Endothelial cell of umbilical vein (primary cell): Measurements from ENCODE around the gene ASTE1. TPM values are rescaled to one million over a fixed set of nuclear protein-coding genes. Genes with fewer than 3 reads are reported as not detected.

Source experiments
- BruUV-seq: library from RNA; stranded (reverse); fragments of 400-500 nt; replicated peaks from 2 replicates; lab custom pipeline; 2021; lab: Mats Ljungman, UMichigan
- CTCF ChIA-PET: fragments of 300-600, 350-600 bp; sonication (Branson Sonifier 250); formaldehyde crosslinking; loops from one replicate; lab custom pipeline; 2021; ENCODE audit warnings: antibody characterized with exemption, inconsistent platforms; lab: Charles Lee
- POLR2A ChIA-PET: fragments of 300-600, 350-600 bp; sonication (Branson Sonifier 250); formaldehyde crosslinking; loops from one replicate; lab custom pipeline; 2021; ENCODE audit warnings: antibody characterized with exemption, inconsistent platforms; lab: Charles Lee
- DNase-seq: peaks from one replicate; pipeline ENCODE4 v3.0.0-alpha.2; 2011; ENCODE audit warnings: low read depth, low spot score
- FAIRE-seq: peaks from 2 replicates; lab custom pipeline; 2011; peaks lifted over from hg19 to GRCh38; lab: Jason Lieb, UNC
- H2AFZ ChIP-seq: 2 replicates; pipeline ENCODE4 v1.6.0; 2012; ENCODE audit warnings: low read depth, low read length, control low read depth, inconsistent platforms
- H3K27ac ChIP-seq: 2 replicates; pipeline ENCODE4 v1.5.1; 2011; ENCODE audit warnings: low read depth, mild to moderate bottlenecking, control low read depth, low read length, moderate library complexity; ENCODE audit not compliant: insufficient read depth
- H3K27me3 ChIP-seq, 2 experiments: 2 replicates each; pipeline versions ENCODE4 v1.6.0 to v1.6.1; 2011; ENCODE audit warnings: low read length in 2 of 2, mixed read lengths in 1 of 2; ENCODE audit not compliant: control insufficient read depth in 2 of 2, insufficient read depth in 2 of 2
- H3K36me3 ChIP-seq, 2 experiments: 2 replicates in 1 of 2; 3 replicates in 1 of 2; pipeline ENCODE4 v1.5.1; 2011; ENCODE audit warnings: low read length in 2 of 2, mild to moderate bottlenecking in 1 of 2, moderate library complexity in 1 of 2; ENCODE audit not compliant: control insufficient read depth in 2 of 2, insufficient read depth in 2 of 2; ENCODE audit errors: extremely low read depth in 1 of 2
- H3K4me1 ChIP-seq: 3 replicates; pipeline ENCODE4 v1.5.1; 2011; ENCODE audit warnings: mild to moderate bottlenecking, low read length; ENCODE audit not compliant: control insufficient read depth, insufficient read depth; ENCODE audit errors: extremely low read depth
- H3K4me2 ChIP-seq: 2 replicates; pipeline ENCODE4 v1.6.1; 2011; ENCODE audit warnings: low read length, control low read depth, mixed read lengths; ENCODE audit not compliant: insufficient read depth
- H3K4me3 ChIP-seq, 3 experiments: fragments of 200-600 bp in 1 of 3; sonication (generic), shearing (Covaris generic) in 1 of 3; replicated peaks in 1 of 3; 2 replicates each; pipeline ENCODE4 v1.5.1; 2011 to 2016; ENCODE audit warnings: control low read depth in 3 of 3, low read length in 3 of 3, mild to moderate bottlenecking in 2 of 3, inconsistent platforms in 1 of 3, low read depth in 1 of 3, moderate library complexity in 1 of 3; ENCODE audit not compliant: insufficient read depth in 1 of 3
- H3K79me2 ChIP-seq: 2 replicates; pipeline ENCODE4 v1.6.0; 2012; ENCODE audit warnings: low read length, inconsistent platforms; ENCODE audit not compliant: control insufficient read depth, insufficient read depth
- H3K9ac ChIP-seq: replicated peaks from 2 replicates; pipeline ENCODE3; 2011; ENCODE audit warnings: low read length, control low read depth; ENCODE audit not compliant: insufficient read depth; ENCODE audit errors: extremely low read depth
- H3K9me1 ChIP-seq: replicated peaks from 3 replicates; pipeline ENCODE4 v1.6.0; 2011; ENCODE audit warnings: mild to moderate bottlenecking, low read length; ENCODE audit not compliant: control insufficient read depth, insufficient read depth; ENCODE audit errors: extremely low read depth
- H3K9me3 ChIP-seq: replicated peaks from 2 replicates; pipeline ENCODE4 v1.5.1; 2012; ENCODE audit warnings: low read length, inconsistent platforms; ENCODE audit not compliant: control insufficient read depth, insufficient read depth
- H4K20me1 ChIP-seq: replicated peaks from 2 replicates; pipeline ENCODE3; 2011; ENCODE audit warnings: mild to moderate bottlenecking, low read length; ENCODE audit not compliant: control insufficient read depth, insufficient read depth; ENCODE audit errors: extremely low read depth
- CTCF ChIP-seq, 2 donors: IDR thresholded peaks; 1 replicate in 1 of 2; 2 replicates in 1 of 2; pipeline ENCODE4 v1.5.1; 2011; ENCODE audit warnings: low read length in 2 of 2, mild to moderate bottlenecking in 2 of 2, moderate library complexity in 2 of 2, control low read depth in 1 of 2, inconsistent platforms in 1 of 2, low read depth in 1 of 2; ENCODE audit not compliant: insufficient read depth in 1 of 2; ENCODE audit errors: extremely low read depth in 1 of 2
- EZH2 ChIP-seq: IDR thresholded peaks from 2 replicates; pipeline ENCODE4 v1.6.1; 2012; ENCODE audit warnings: borderline replicate concordance, low read depth, mild to moderate bottlenecking, moderate library complexity, low read length, inconsistent platforms; ENCODE audit not compliant: severe bottlenecking
- FOS ChIP-seq: IDR thresholded peaks from 2 replicates; pipeline ENCODE4 v1.6.1; 2011; ENCODE audit warnings: mild to moderate bottlenecking, low read length, moderate library complexity, borderline replicate concordance; ENCODE audit not compliant: insufficient read depth
- GATA2 ChIP-seq: IDR thresholded peaks from 2 replicates; pipeline ENCODE4 v1.7.0; 2011; ENCODE audit warnings: low read depth, mild to moderate bottlenecking, moderate library complexity, mixed read lengths, low read length; ENCODE audit not compliant: insufficient read length, insufficient read depth
- JUN ChIP-seq: IDR thresholded peaks from 2 replicates; pipeline ENCODE4 v1.6.1; 2011; ENCODE audit warnings: borderline replicate concordance, low read depth; ENCODE audit not compliant: insufficient read length, insufficient read depth
- MAX ChIP-seq: IDR thresholded peaks from 2 replicates; pipeline ENCODE4 v1.6.1; 2011; ENCODE audit not compliant: insufficient read depth, insufficient read length
- MYC ChIP-seq: IDR thresholded peaks from one replicate; pipeline ENCODE4 v1.6.1; 2011; ENCODE audit warnings: mild to moderate bottlenecking, low read depth, low read length
- POLR2A ChIP-seq: IDR thresholded peaks from 2 replicates; pipeline ENCODE4 v1.6.1; 2012; ENCODE audit warnings: low read depth, mild to moderate bottlenecking, control low read depth, low read length
- POLR2AphosphoS5 ChIP-seq: IDR thresholded peaks from 2 replicates; pipeline ENCODE4 v1.6.1; 2012; ENCODE audit warnings: low read depth, mild to moderate bottlenecking, control low read depth, low read length, moderate library complexity; ENCODE audit not compliant: insufficient read depth
- dilution Hi-C: fragments of 300-500 bp; cut with MboI; formaldehyde crosslinking; loops from one replicate; pipeline ENCODE4 v1.15.0; 2019; ENCODE audit warnings: low sequenced_read_pairs; ENCODE audit not compliant: extremely low pct_ligation_motif_present
- intact Hi-C: fragments of 100-400 bp; cut with micrococcal nuclease; formaldehyde crosslinking; loops from one replicate; pipeline ENCODE4 v1.10.0; 2022
- polyA plus RNA-seq, 4 experiments: library from polyadenylated mRNA; depleted of rRNA in 3 of 4; stranded (reverse) in 3 of 4; unstranded in 1 of 4; fragments of >200 nt; gene quantifications; 2 replicates each; pipeline versions ENCODE4 v1.2.1 to v1.2.3, GENCODE V29; 2011 to 2012; ENCODE audit warnings: missing spikeins in 1 of 4
- total RNA-seq: library from RNA; stranded (reverse); gene quantifications from 2 replicates; pipeline ENCODE4 v1.2.3, GENCODE V29; 2021

ASTE1 gene
- total and polyA plus RNA-seq, 2 donors (not counting 3 experiments of a cell fraction or from before 2014, with no cell fraction given) = 4.1 to 6.7 TPM

- intact Hi-C loops (no loop called here), dilution Hi-C loops (no loop called here)
- H3K4me2 ChIP-seq = no peak overlapping the region
- no peak overlapping the region for H3K27ac ChIP-seq
- H3K9me1 ChIP-seq = no peaks in the 10 kb centered on the region
- DNase-seq (no peak), FAIRE-seq (no peak)
- peaks cover 6 to 13% of the 10 kb centered on the region in 2 experiments for H3K36me3 ChIP-seq
- BruUV-seq = no TSS peak
- no peaks in the 10 kb centered on the region for H3K27me3 ChIP-seq
- no peaks in the 10 kb centered on the region for H4K20me1 ChIP-seq
- H2AFZ ChIP-seq = no peak overlapping the region
- H3K4me1 ChIP-seq = no peaks in the 10 kb centered on the region
- ChIA-PET CTCF (no interaction called here), POLR2A (no interaction called here)
- no peaks in the 10 kb centered on the region for H3K79me2 ChIP-seq
- no peak overlapping the region for H3K9ac ChIP-seq
- H3K9me3 ChIP-seq = no peaks in the 10 kb centered on the region
- TF ChIP-seq POLR2AphosphoS5 (no peak), EZH2 (no peak), GATA2 (no peak), MAX (no peak), CTCF (IDR thresholded peaks at IDR 0.05; ENCODE audit: extremely low read depth in 1 of 2, insufficient read depth in 1 of 2, low read depth in 1 of 2, low read length in 2 of 2) (no peak), MYC (no peak), POLR2A (no peak), FOS (no peak), JUN (no peak)
- H3K4me3 ChIP-seq = no peak overlapping the region
Observed at GRCh38 chr3:130976706-130977105, 49.9 kb downstream of the ASTE1 start.
